Glutamatergic neuron (in vitro differentiated cells): ENCODE results near the gene MAPKAP1. TPM values are rescaled to one million over a fixed set of nuclear protein-coding genes. Genes with fewer than 3 reads are reported as not detected.

ENCODE experiments used
- DNase-seq: peaks from one replicate; pipeline ENCODE4 v3.0.0; 2022
- H3K27ac Mint-ChIP-seq: one replicate; pipeline ENCODE4 v1.8.0; 2020; ENCODE audit warnings: mild to moderate bottlenecking, mixed read lengths, inconsistent platforms; ENCODE audit not compliant: unreplicated experiment
- H3K27me3 Mint-ChIP-seq: one replicate; pipeline ENCODE4 v1.8.0; 2020; ENCODE audit warnings: mild to moderate bottlenecking, moderate library complexity, mixed read lengths, inconsistent platforms; ENCODE audit not compliant: unreplicated experiment
- H3K36me3 Mint-ChIP-seq: one replicate; pipeline ENCODE4 v1.8.0; 2020; ENCODE audit warnings: mild to moderate bottlenecking, mixed read lengths, inconsistent platforms; ENCODE audit not compliant: unreplicated experiment
- H3K4me1 Mint-ChIP-seq: one replicate; pipeline ENCODE4 v1.8.0; 2020; ENCODE audit warnings: mild to moderate bottlenecking, low read depth, mixed read lengths, inconsistent platforms; ENCODE audit not compliant: unreplicated experiment
- H3K4me3 Mint-ChIP-seq: one replicate; pipeline ENCODE4 v1.8.0; 2020; ENCODE audit warnings: mild to moderate bottlenecking, mixed read lengths, inconsistent platforms; ENCODE audit not compliant: unreplicated experiment
- H3K9me3 Mint-ChIP-seq: one replicate; pipeline ENCODE4 v1.8.0; 2020; ENCODE audit warnings: mild to moderate bottlenecking, moderate library complexity, mixed read lengths, inconsistent platforms; ENCODE audit not compliant: unreplicated experiment
- long read RNA-seq: library from polyadenylated mRNA; unstranded; transcript quantifications from one replicate; pipeline ENCODE4 v2.0.0, GENCODE V29; 2020; ENCODE audit not compliant: unreplicated experiment
- total RNA-seq: library from RNA; stranded (reverse); fragmentation: NEBNext Ultra II Directional; extraction: Animal tissue kit (Norgen Biotek cat#: 25700); gene quantifications from one replicate; pipeline ENCODE4 v1.2.1, GENCODE V29; 2021; ENCODE audit not compliant: unreplicated experiment
- TF ChIP-seq, protein P1 (sequence below): fragments of 200-600 bp; sonication (generic); IDR thresholded peaks from one replicate; pipeline ENCODE4 v1.5.0; 2021; ENCODE audit not compliant: partially characterized antibody, unreplicated experiment

Gene MAPKAP1
- 59.6 TPM for total RNA-seq
- long read RNA-seq, transcript MAPKAP1-207 (8 exons, 1,586 nt), result minor isoform, 5 of 26 reads
- long read RNA-seq, transcript MAPKAP1-202 (11 exons, 3,256 nt), result major isoform, 8 of 26 reads
- long read RNA-seq, partial matches to known transcripts, result 2 of 26 reads
- long read RNA-seq, other reads (novel, unspliced or antisense), result 9 of 26 reads

GRCh38 chr9:125706651-125707471, at the start of gene MAPKAP1:
MAPKAP1 (minus strand) TSS chr9:125707208; CDS start chr9:125672574, 34,634 bp downstream.
- Mint-ChIP-seq H3K27me3 (no peaks in the 10 kb centered on the region), H3K27ac (peak within 1 kb of the TSS; percentile 76), H3K9me3 (no peaks in the 10 kb centered on the region), H3K4me1 (peaks cover 9% of the 10 kb centered on the region), H3K4me3 (peak within 1 kb of the TSS; percentile 90), H3K36me3 (no peaks in the 10 kb centered on the region)
- peak; percentile 98 for DNase-seq
- TF ChIP-seq, protein P1, sequence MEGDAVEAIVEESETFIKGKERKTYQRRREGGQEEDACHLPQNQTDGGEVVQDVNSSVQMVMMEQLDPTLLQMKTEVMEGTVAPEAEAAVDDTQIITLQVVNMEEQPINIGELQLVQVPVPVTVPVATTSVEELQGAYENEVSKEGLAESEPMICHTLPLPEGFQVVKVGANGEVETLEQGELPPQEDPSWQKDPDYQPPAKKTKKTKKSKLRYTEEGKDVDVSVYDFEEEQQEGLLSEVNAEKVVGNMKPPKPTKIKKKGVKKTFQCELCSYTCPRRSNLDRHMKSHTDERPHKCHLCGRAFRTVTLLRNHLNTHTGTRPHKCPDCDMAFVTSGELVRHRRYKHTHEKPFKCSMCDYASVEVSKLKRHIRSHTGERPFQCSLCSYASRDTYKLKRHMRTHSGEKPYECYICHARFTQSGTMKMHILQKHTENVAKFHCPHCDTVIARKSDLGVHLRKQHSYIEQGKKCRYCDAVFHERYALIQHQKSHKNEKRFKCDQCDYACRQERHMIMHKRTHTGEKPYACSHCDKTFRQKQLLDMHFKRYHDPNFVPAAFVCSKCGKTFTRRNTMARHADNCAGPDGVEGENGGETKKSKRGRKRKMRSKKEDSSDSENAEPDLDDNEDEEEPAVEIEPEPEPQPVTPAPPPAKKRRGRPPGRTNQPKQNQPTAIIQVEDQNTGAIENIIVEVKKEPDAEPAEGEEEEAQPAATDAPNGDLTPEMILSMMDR, result no peak

GRCh38 chr9:125756518-125756917, 49.5 kb upstream of the MAPKAP1 start:
- DNase-seq, result no peak
- Mint-ChIP-seq H3K27ac (no peak overlapping the region), H3K4me3 (no peak overlapping the region), H3K27me3 (no peaks in the 10 kb centered on the region), H3K36me3 (no peaks in the 10 kb centered on the region), H3K4me1 (peaks cover 32% of the 10 kb centered on the region), H3K9me3 (no peaks in the 10 kb centered on the region)
- TF ChIP-seq, protein P1, result no peak

DNA sequence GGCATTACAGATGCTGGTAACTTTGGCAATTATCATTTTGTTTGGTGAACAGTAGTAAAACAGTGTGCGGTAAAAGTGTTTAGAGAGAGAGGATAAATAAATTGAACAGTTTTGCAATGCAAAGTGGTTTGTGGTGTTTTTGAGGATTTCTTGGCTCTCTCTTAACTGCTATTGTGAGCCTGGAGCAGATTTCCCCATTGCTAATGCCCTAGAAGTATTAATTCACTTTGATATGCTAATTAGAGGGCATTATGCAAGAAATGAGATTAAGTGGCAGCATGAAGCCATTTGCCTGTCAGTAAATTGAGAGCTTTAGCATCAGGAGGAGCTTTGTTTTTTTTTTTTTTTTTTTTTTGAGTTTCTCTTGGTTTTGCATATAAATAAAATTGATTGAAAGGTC, 48.3 kb upstream of the MAPKAP1 start:
- H3K4me3 Mint-ChIP-seq, result peak overlapping the region; percentile 4
- H3K9me3 Mint-ChIP-seq, result no peaks in the 10 kb centered on the region
- peak overlapping the region; percentile 35 for H3K27ac Mint-ChIP-seq
- H3K27me3 Mint-ChIP-seq, result no peaks in the 10 kb centered on the region
- no peaks in the 10 kb centered on the region for H3K36me3 Mint-ChIP-seq
- H3K4me1 Mint-ChIP-seq, result peaks cover 34% of the 10 kb centered on the region
- no peak for DNase-seq
- TF ChIP-seq, protein P1, result no peak

GRCh38 chr9:125754096-125754495, 47.1 kb upstream of the MAPKAP1 start:
- H3K36me3 Mint-ChIP-seq, result no peaks in the 10 kb centered on the region
- H3K27me3 Mint-ChIP-seq, result no peaks in the 10 kb centered on the region
- no peak overlapping the region for H3K27ac Mint-ChIP-seq
- TF ChIP-seq, protein P1, result no peak
- peaks cover 1% of the 10 kb centered on the region for H3K9me3 Mint-ChIP-seq
- H3K4me3 Mint-ChIP-seq, result no peak overlapping the region
- H3K4me1 Mint-ChIP-seq, result peaks cover 29% of the 10 kb centered on the region
- no peak for DNase-seq
